Measurements from ENCODE around the gene TRABD2B.

The TRABD2B gene

GRCh38 chr1:47866601-47867437 is 130.4 kb downstream of the TRABD2B start:
- no peak overlapping the region for H3K4me3 Mint-ChIP-seq
- ATAC-seq (no peak), DNase-seq (ENCODE audit: low spot score in 2 of 2) (no peak)
- no peaks in the 10 kb centered on the region for H3K36me3 Mint-ChIP-seq
- H3K9me3 Mint-ChIP-seq = no peaks in the 10 kb centered on the region
- no peak overlapping the region for H3K27ac Mint-ChIP-seq
- H3K4me1 Mint-ChIP-seq = no peaks in the 10 kb centered on the region

- DNase-seq (ENCODE audit: low spot score in 2 of 2) = no peak
- no peaks in the 10 kb centered on the region for H3K36me3 Mint-ChIP-seq
- H3K27ac Mint-ChIP-seq = no peak overlapping the region
These were observed 131.2 kb downstream of the TRABD2B start for GRCh38 chr1:47865881-47866535.

GRCh38 chr1:47859092-47859743 is 138.0 kb downstream of the TRABD2B start:
- ATAC-seq = no peak

More at GRCh38 chr1:47865881-47866535, 131.2 kb downstream of the TRABD2B start:
- Mint-ChIP-seq H3K4me1 (no peaks in the 10 kb centered on the region), H3K9me3 (no peaks in the 10 kb centered on the region), H3K4me3 (no peak overlapping the region)
- no peak for ATAC-seq

GRCh38 chr1:47856996-47857395 is 140.2 kb downstream of the TRABD2B start:
- DNase-seq (ENCODE audit: low spot score in 2 of 2) = no peak
- no peak for ATAC-seq
- Mint-ChIP-seq H3K4me3 (no peak overlapping the region), H3K4me1 (peaks cover 6% of the 10 kb centered on the region), H3K27ac (no peak overlapping the region), H3K36me3 (no peaks in the 10 kb centered on the region), H3K9me3 (no peaks in the 10 kb centered on the region)

More at GRCh38 chr1:47859092-47859743, 138.0 kb downstream of the TRABD2B start:
- H3K4me3 Mint-ChIP-seq = no peak overlapping the region
- peaks cover 6% of the 10 kb centered on the region for H3K4me1 Mint-ChIP-seq
- no peaks in the 10 kb centered on the region for H3K36me3 Mint-ChIP-seq
- H3K9me3 Mint-ChIP-seq = no peaks in the 10 kb centered on the region
- DNase-seq (ENCODE audit: low spot score in 2 of 2) = no peak
- H3K27ac Mint-ChIP-seq = no peak overlapping the region

GRCh38 chr1:47855230-47855629 is 142.0 kb downstream of the TRABD2B start:
- ATAC-seq (no peak), DNase-seq (ENCODE audit: low spot score in 2 of 2) (no peak)
- Mint-ChIP-seq H3K9me3 (no peaks in the 10 kb centered on the region), H3K36me3 (no peaks in the 10 kb centered on the region), H3K27ac (no peak overlapping the region), H3K4me1 (peaks cover 6% of the 10 kb centered on the region), H3K4me3 (no peak overlapping the region)

- no peaks in the 10 kb centered on the region for H3K36me3 Mint-ChIP-seq
- no peak overlapping the region for H3K27ac Mint-ChIP-seq
- no peaks in the 10 kb centered on the region for H3K9me3 Mint-ChIP-seq
- no peak overlapping the region for H3K4me3 Mint-ChIP-seq
- no peak for ATAC-seq
- peaks cover 6% of the 10 kb centered on the region for H3K4me1 Mint-ChIP-seq
- no peak for DNase-seq (ENCODE audit: low spot score in 2 of 2)
These were observed 142.5 kb downstream of the TRABD2B start for GRCh38 chr1:47854552-47855144.

- no peak overlapping the region for H3K4me3 Mint-ChIP-seq
- no peaks in the 10 kb centered on the region for H3K9me3 Mint-ChIP-seq
- no peaks in the 10 kb centered on the region for H3K36me3 Mint-ChIP-seq
These were observed 143.3 kb downstream of the TRABD2B start for GRCh38 chr1:47853852-47854251.

GRCh38 chr1:47853059-47853458 is 144.1 kb downstream of the TRABD2B start:
- ATAC-seq = no peak
- H3K4me3 Mint-ChIP-seq = no peak overlapping the region

More at GRCh38 chr1:47853852-47854251, 143.3 kb downstream of the TRABD2B start:
- no peak overlapping the region for H3K27ac Mint-ChIP-seq
- DNase-seq (ENCODE audit: low spot score in 2 of 2) = no peak
- ATAC-seq = no peak
- peaks cover under 1% of the 10 kb centered on the region for H3K4me1 Mint-ChIP-seq

GRCh38 chr1:47852006-47852718 is 145.0 kb downstream of the TRABD2B start:
- Mint-ChIP-seq H3K9me3 (no peaks in the 10 kb centered on the region), H3K4me3 (no peak overlapping the region), H3K36me3 (no peaks in the 10 kb centered on the region), H3K4me1 (no peaks in the 10 kb centered on the region), H3K27ac (no peak overlapping the region)
- ATAC-seq (no peak), DNase-seq (ENCODE audit: low spot score in 2 of 2) (no peak)

More at GRCh38 chr1:47853059-47853458, 144.1 kb downstream of the TRABD2B start:
- Mint-ChIP-seq H3K36me3 (no peaks in the 10 kb centered on the region), H3K9me3 (no peaks in the 10 kb centered on the region), H3K4me1 (no peaks in the 10 kb centered on the region), H3K27ac (no peak overlapping the region)
- no peak for DNase-seq (ENCODE audit: low spot score in 2 of 2)

GRCh38 chr1:47850451-47850850 is 146.7 kb downstream of the TRABD2B start:
- H3K27ac Mint-ChIP-seq = no peak overlapping the region
- H3K4me3 Mint-ChIP-seq = no peak overlapping the region

GRCh38 chr1:47849591-47850261 is 147.5 kb downstream of the TRABD2B start:
- Mint-ChIP-seq H3K9me3 (no peaks in the 10 kb centered on the region), H3K27ac (no peak overlapping the region), H3K4me3 (no peak overlapping the region), H3K4me1 (no peaks in the 10 kb centered on the region), H3K36me3 (no peaks in the 10 kb centered on the region)
- DNase-seq (ENCODE audit: low spot score in 2 of 2) (no peak), ATAC-seq (no peak)

More at GRCh38 chr1:47850451-47850850, 146.7 kb downstream of the TRABD2B start:
- Mint-ChIP-seq H3K4me1 (no peaks in the 10 kb centered on the region), H3K9me3 (no peaks in the 10 kb centered on the region), H3K36me3 (no peaks in the 10 kb centered on the region)
- ATAC-seq = no peak
- DNase-seq (ENCODE audit: low spot score in 2 of 2) = no peak

- Mint-ChIP-seq H3K36me3 (no peaks in the 10 kb centered on the region), H3K9me3 (no peaks in the 10 kb centered on the region), H3K4me1 (no peaks in the 10 kb centered on the region), H3K4me3 (no peak overlapping the region), H3K27ac (no peak overlapping the region)
- ATAC-seq (no peak), DNase-seq (ENCODE audit: low spot score in 2 of 2) (no peak)
These were observed 148.1 kb downstream of the TRABD2B start for GRCh38 chr1:47849005-47849521.

GRCh38 chr1:47847763-47848162 is 149.4 kb downstream of the TRABD2B start:
- no peak for ATAC-seq
- Mint-ChIP-seq H3K27ac (no peak overlapping the region), H3K36me3 (no peaks in the 10 kb centered on the region)

GRCh38 chr1:47844558-47844955 is 152.6 kb downstream of the TRABD2B start:
- H3K36me3 Mint-ChIP-seq = no peaks in the 10 kb centered on the region
- no peak overlapping the region for H3K27ac Mint-ChIP-seq
- no peak for DNase-seq (ENCODE audit: low spot score in 2 of 2)
- no peak overlapping the region for H3K4me3 Mint-ChIP-seq
- ATAC-seq = no peak
- H3K9me3 Mint-ChIP-seq = no peaks in the 10 kb centered on the region
- H3K4me1 Mint-ChIP-seq = no peaks in the 10 kb centered on the region

More at GRCh38 chr1:47847763-47848162, 149.4 kb downstream of the TRABD2B start:
- DNase-seq (ENCODE audit: low spot score in 2 of 2) = no peak
- Mint-ChIP-seq H3K9me3 (no peaks in the 10 kb centered on the region), H3K4me1 (no peaks in the 10 kb centered on the region), H3K4me3 (no peak overlapping the region)
